Trophoblast cell (in vitro differentiated cells and primary cell): ENCODE data around the gene OR2AJ1.

Experiments
- DNase-seq, 2 donors: peaks; one replicate each; pipeline ENCODE4 v3.0.0-alpha.2; 2016
- H2AFZ ChIP-seq: 2 replicates; pipeline ENCODE4 v1.6.1; 2013; ENCODE audit warnings: low read length, moderate library complexity, mild to moderate bottlenecking; ENCODE audit not compliant: insufficient read depth, poor library complexity
- H2AK5ac ChIP-seq: 2 replicates; pipeline ENCODE4 v1.6.1; 2013; ENCODE audit warnings: mild to moderate bottlenecking, low read length
- H2BK120ac ChIP-seq: 2 replicates; pipeline ENCODE4 v1.6.1; 2013; ENCODE audit warnings: low read length, mild to moderate bottlenecking, moderate library complexity; ENCODE audit not compliant: insufficient read depth, poor library complexity
- H2BK12ac ChIP-seq: 2 replicates; pipeline ENCODE4 v1.6.1; 2013; ENCODE audit warnings: mild to moderate bottlenecking, low read length, moderate library complexity
- H2BK5ac ChIP-seq: 2 replicates; pipeline ENCODE4 v1.6.1; 2013; ENCODE audit warnings: low read length, low read depth, moderate library complexity, mild to moderate bottlenecking; ENCODE audit not compliant: poor library complexity
- H3K14ac ChIP-seq: 2 replicates; pipeline ENCODE4 v1.6.1; 2013; ENCODE audit warnings: mild to moderate bottlenecking, low read length
- H3K18ac ChIP-seq: 2 replicates; pipeline ENCODE4 v1.6.1; 2013; ENCODE audit warnings: mild to moderate bottlenecking, low read length
- H3K23ac ChIP-seq: 2 replicates; pipeline ENCODE4 v1.6.1; 2013; ENCODE audit warnings: low read length
- H3K27ac ChIP-seq: 2 replicates; pipeline ENCODE4 v1.5.1; 2013; ENCODE audit warnings: low read depth, mild to moderate bottlenecking, inconsistent platforms, low read length, moderate library complexity
- H3K27me3 ChIP-seq: 2 replicates; pipeline ENCODE4 v1.6.1; 2013; ENCODE audit warnings: inconsistent platforms, mild to moderate bottlenecking, low read length, moderate library complexity; ENCODE audit not compliant: insufficient read depth
- H3K36me3 ChIP-seq, 2 experiments: 1 replicate in 1 of 2; 2 replicates in 1 of 2; pipeline ENCODE4 v1.6.1; 2013; ENCODE audit warnings: low read length in 2 of 2, mild to moderate bottlenecking in 2 of 2, moderate library complexity in 1 of 2; ENCODE audit not compliant: insufficient read depth in 2 of 2, control insufficient read depth in 1 of 2
- H3K4ac ChIP-seq: 2 replicates; pipeline ENCODE4 v1.6.1; 2013; ENCODE audit warnings: low read depth, mild to moderate bottlenecking, low read length, moderate library complexity
- H3K4me1 ChIP-seq, 2 experiments: 1 replicate in 1 of 2; 2 replicates in 1 of 2; pipeline ENCODE4 v1.6.1; 2013; ENCODE audit warnings: low read length in 2 of 2, mild to moderate bottlenecking in 2 of 2, moderate library complexity in 1 of 2; ENCODE audit not compliant: insufficient read depth in 2 of 2, control insufficient read depth in 1 of 2
- H3K4me2 ChIP-seq: 2 replicates; pipeline ENCODE4 v1.6.1; 2013; ENCODE audit warnings: inconsistent platforms, mild to moderate bottlenecking, low read length, moderate library complexity
- H3K4me3 ChIP-seq: 2 replicates; pipeline ENCODE4 v1.5.1; 2013; ENCODE audit warnings: mild to moderate bottlenecking, low read depth, low read length, inconsistent platforms
- H3K79me1 ChIP-seq: one replicate; pipeline ENCODE4 v1.6.1; 2013; ENCODE audit warnings: low read length
- H3K79me2 ChIP-seq: 2 replicates; pipeline ENCODE4 v1.6.1; 2013; ENCODE audit warnings: low read length, mild to moderate bottlenecking; ENCODE audit not compliant: control insufficient read depth, insufficient read depth, poor library complexity
- H3K9ac ChIP-seq: 2 replicates; pipeline ENCODE4 v1.6.1; 2013; ENCODE audit warnings: mild to moderate bottlenecking, low read length
- H3K9me3 ChIP-seq: 2 replicates; pipeline ENCODE4 v1.6.1; 2013; ENCODE audit warnings: low read depth, mild to moderate bottlenecking, control low read depth, inconsistent platforms, low read length; ENCODE audit not compliant: insufficient read depth
- H4K12ac ChIP-seq: 2 replicates; pipeline ENCODE4 v1.6.1; 2013; ENCODE audit warnings: low read depth, mild to moderate bottlenecking, low read length, moderate library complexity
- H4K8ac ChIP-seq: 2 replicates; pipeline ENCODE4 v1.6.1; 2013; ENCODE audit warnings: low read depth, mild to moderate bottlenecking, low read length, moderate library complexity
- H4K91ac ChIP-seq: one replicate; pipeline ENCODE4 v1.6.1; 2013; ENCODE audit warnings: low read depth, mild to moderate bottlenecking, low read length, moderate library complexity
- WGBS: extraction: QIAGEN DNeasy Blood & Tissue Kit; methylation state at CpG from one replicate; pipeline ENCODE4 v1.1.7; 2013; ENCODE audit warnings: missing lambda C conversion rate; ENCODE audit not compliant: insufficient read length, insufficient coverage; ENCODE audit errors: extremely low coverage; 5-methylcytosine and 5-hydroxymethylcytosine counted together

OR2AJ1 gene

GRCh38 chr1:247966532-247967204 is 42.0 kb downstream of the OR2AJ1 start:
- Histone ChIP-seq H3K9me3 (peaks cover 6% of the 10 kb centered on the region), H3K14ac (no peak overlapping the region), H2AFZ (no peak overlapping the region), H2BK5ac (no peak overlapping the region), H3K18ac (no peak overlapping the region), H3K4ac (no peak overlapping the region), H3K27me3 (no peaks in the 10 kb centered on the region), H3K9ac (no peak overlapping the region), H2BK12ac (no peak overlapping the region), H2BK120ac (no peak overlapping the region), H3K36me3 (no peaks in the 10 kb centered on the region), H3K23ac (no peak overlapping the region), H3K79me1 (no peaks in the 10 kb centered on the region), H3K4me1 (no peaks in the 10 kb centered on the region), H3K4me2 (no peak overlapping the region), H3K79me2 (no peaks in the 10 kb centered on the region), H4K8ac (no peak overlapping the region), H4K12ac (no peak overlapping the region), H3K27ac (no peak overlapping the region), H4K91ac (no peak overlapping the region), H3K4me3 (no peak overlapping the region), H2AK5ac (no peak overlapping the region)
- no CpG with 5 or more reads among the region's 5 CpGs for WGBS
- DNase-seq, result no peak
